Left ventricle myocardium superior (tissue), 1 donor: Measurements from ENCODE around the gene GAL3ST1. TPM values are rescaled to one million over a fixed set of nuclear protein-coding genes. Genes with fewer than 3 reads are reported as not detected.
A peak's percentile ranks its signal among the peaks of the same experiment; 100 is the strongest.
"Not testable (repeated sequence)": the region's sequence is repeated elsewhere in the genome, so short reads cannot be mapped to it uniquely, and the experiment has no call there.

Experiments
- ATAC-seq: fragments of 200-7000 bp; cut with Tn5 transposase; one replicate; pipeline ENCODE4 v1.9.1; 2020; ENCODE audit warnings: mild to moderate bottlenecking, moderate library complexity
- DNase-seq: peaks from one replicate; pipeline ENCODE4 v3.0.0-alpha.2; 2020
- intact Hi-C: fragments of 100-400 bp; cut with micrococcal nuclease; formaldehyde crosslinking; loops from one replicate; pipeline ENCODE4 v1.11.0; 2022
- long read RNA-seq: library from polyadenylated mRNA; unstranded; transcript quantifications from one replicate; pipeline ENCODE4 v2.0.0, GENCODE V29; 2021
- total RNA-seq: library from RNA; stranded (reverse); fragmentation: NEBNext Ultra II Directional; extraction: Animal tissue kit (Norgen Biotek cat#: 25700); gene quantifications from one replicate; pipeline ENCODE4 v1.2.1, GENCODE V29; 2021
- donor health status: DM: no; HTN: yes; CAD: no; lungs with severe emphysema.

The GAL3ST1 gene
- total RNA-seq, result 0.57 TPM
- long read RNA-seq, result 0 reads

GRCh38 chr22:30574095-30574981 is at the start of gene GAL3ST1:
Gene GAL3ST1, minus strand, starts transcription at chr22:30574665. Its CDS starts 17,273 bp downstream, at chr22:30557392.
- intact Hi-C loops, result no loop called here
- DNase-seq (no peak), ATAC-seq (no peak)

- intact Hi-C loops, ATAC-seq, DNase-seq: not testable (repeated sequence)
These were observed 45.4 kb upstream of the GAL3ST1 start for GRCh38 chr22:30619909-30620308.

- intact Hi-C loops, result no loop called here
- ATAC-seq (no peak), DNase-seq (no peak)
These were observed 43.4 kb upstream of the GAL3ST1 start for GRCh38 chr22:30617819-30618218.

GRCh38 chr22:30615543-30615954 is 41.1 kb upstream of the GAL3ST1 start:
- intact Hi-C loops, result no loop called here
- DNase-seq (no peak), ATAC-seq (peak; percentile 41)

GRCh38 chr22:30614879-30615278 is 40.4 kb upstream of the GAL3ST1 start:
- no peak for ATAC-seq
- intact Hi-C loops, result no loop called here
- DNase-seq, result no peak

GRCh38 chr22:30614268-30614667 is 39.8 kb upstream of the GAL3ST1 start:
- ATAC-seq (no peak), DNase-seq (peak; percentile 7)
- intact Hi-C loops, result no loop called here

GRCh38 chr22:30612789-30613188 is 38.3 kb upstream of the GAL3ST1 start:
- intact Hi-C loops, result no loop called here
- peak; percentile 7 for DNase-seq
- ATAC-seq, result no peak

- intact Hi-C loops, result no loop called here
- DNase-seq (no peak), ATAC-seq (no peak)
These were observed 36.7 kb upstream of the GAL3ST1 start for GRCh38 chr22:30611197-30611596.

GRCh38 chr22:30610299-30610698 is 35.8 kb upstream of the GAL3ST1 start:
- peak; percentile 57 for DNase-seq
- intact Hi-C loops, result no loop called here
- ATAC-seq, result no peak

- intact Hi-C loops, result no loop called here
- DNase-seq (peak; percentile 35), ATAC-seq (peak; percentile 53)
These were observed 35.1 kb upstream of the GAL3ST1 start for GRCh38 chr22:30609260-30610185.

GRCh38 chr22:30607939-30608338 is 33.5 kb upstream of the GAL3ST1 start:
- intact Hi-C loops, result no loop called here
- no peak for ATAC-seq
- peak; percentile 16 for DNase-seq

- peak; percentile 10 for DNase-seq
- intact Hi-C loops, result no loop called here
- no peak for ATAC-seq
These were observed 33.0 kb upstream of the GAL3ST1 start for GRCh38 chr22:30607300-30607930.

GRCh38 chr22:30606455-30607299 is 32.2 kb upstream of the GAL3ST1 start, which contains the start of gene TCN2:
Gene TCN2, plus strand, starts transcription at chr22:30607174. Its CDS starts 158 bp downstream, at chr22:30607332.
- ATAC-seq, result peak; percentile 85
- DNase-seq, result peak; percentile 72
- intact Hi-C loops, result no loop called here

- ATAC-seq (peak; percentile 29), DNase-seq (peak; percentile 53)
- intact Hi-C loops, result no loop called here
These were observed 31.1 kb upstream of the GAL3ST1 start for GRCh38 chr22:30605449-30606110.

- ATAC-seq, result no peak
- intact Hi-C loops, result no loop called here
- no peak for DNase-seq
These were observed 30.3 kb upstream of the GAL3ST1 start for GRCh38 chr22:30604723-30605122.

GRCh38 chr22:30603801-30604200 is 29.3 kb upstream of the GAL3ST1 start:
- ATAC-seq (no peak), DNase-seq (no peak)
- intact Hi-C loops, result no loop called here

GRCh38 chr22:30602049-30602448 is 27.6 kb upstream of the GAL3ST1 start:
- intact Hi-C loops, result no loop called here
- DNase-seq, result no peak
- ATAC-seq, result no peak

GRCh38 chr22:30601464-30601863 is 27.0 kb upstream of the GAL3ST1 start:
- no peak for ATAC-seq
- no peak for DNase-seq
- intact Hi-C loops, result no loop called here
